ENCODE results near the gene CACNA2D2. TPM values are rescaled to one million over a fixed set of nuclear protein-coding genes. Genes with fewer than 3 reads are reported as not detected.

Gene CACNA2D2
- total RNA-seq, result 3.6 TPM
- polyA plus RNA-seq (ENCODE audit: insufficient read depth, low read depth, low replicate concordance), result 6.0 TPM
- long read RNA-seq, donor 1, result 0 reads
- long read RNA-seq, donor 2, result 0 reads
- long read RNA-seq, donor 3, result 0 reads
- long read RNA-seq, donor 4, result 0 reads
- long read RNA-seq, donor 5, result 0 reads
- long read RNA-seq, donor 6, result 0 reads
- long read RNA-seq, donor 7, result 0 reads
- long read RNA-seq, donor 8, partial matches to known transcripts, result 0 of 1 reads
- long read RNA-seq, donor 8, other reads (novel, unspliced or antisense), result 0 of 1 reads
- long read RNA-seq, donor 9, result 0 reads
- long read RNA-seq, donor 10, result 0 reads

DNA sequence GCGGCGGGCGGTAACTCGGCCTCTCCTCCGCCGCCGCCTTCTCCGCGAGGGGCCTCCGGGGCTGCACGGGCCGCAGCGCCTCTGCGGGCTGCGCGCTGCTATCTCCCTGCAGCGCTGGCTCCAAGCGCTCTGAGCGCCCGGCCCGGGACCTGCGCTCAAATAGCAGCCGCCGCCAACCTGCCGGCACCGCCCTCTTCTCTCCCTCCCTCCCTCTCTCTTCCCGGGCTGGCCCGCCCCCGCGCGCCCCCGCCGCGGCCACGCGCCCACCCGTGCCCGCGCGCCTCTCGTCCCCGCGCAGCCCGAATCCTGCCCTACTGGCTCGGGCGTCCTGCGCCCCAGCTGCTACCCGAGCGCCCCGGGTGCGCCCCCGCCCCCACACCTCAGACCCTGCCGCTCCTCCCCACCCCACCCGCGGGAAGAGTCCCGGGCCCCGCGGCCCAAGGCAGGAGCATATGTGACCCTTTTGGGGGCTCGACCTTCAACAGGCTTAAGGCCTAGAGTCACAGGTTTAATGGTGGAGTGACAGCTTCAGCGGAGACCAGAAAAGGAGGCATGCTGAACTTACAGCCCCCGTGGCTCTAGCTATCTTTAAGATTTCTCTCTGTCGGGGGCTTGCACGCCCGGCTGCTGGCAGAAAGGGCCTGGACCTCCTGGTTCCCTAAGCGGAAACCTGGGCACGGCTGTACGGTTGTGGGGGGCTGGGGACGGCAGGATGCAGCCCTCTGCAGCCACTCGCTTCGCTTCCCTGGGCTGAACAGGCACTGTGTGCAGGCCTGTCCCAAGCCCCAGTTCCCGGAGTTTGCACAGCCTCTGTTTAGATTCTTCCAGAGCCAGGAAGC is at the start of gene CACNA2D2:
TSS of gene CACNA2D2 (minus strand) at position 131 of the 839 bp plus-strand sequence. CDS start 211 bp downstream, outside the sequence.
- H3K9ac ChIP-seq (ENCODE audit: low read length in 3 of 3), result no peak within 1 kb of the TSS
- H3K4me3 ChIP-seq (ENCODE audit: low read length in 3 of 3), result peak within 1 kb of the TSS in 1 of 3 donors; percentile 43
- no peak for FAIRE-seq
- intact Hi-C loops (cut with DNase I), result no loop called here
- H3K4me1 ChIP-seq (ENCODE audit: control insufficient read depth in 2 of 3, insufficient read depth in 2 of 3, low read depth in 1 of 3, low read length in 3 of 3), result peaks cover 0 to 6% (median 0%) of the 10 kb centered on the region in 3 donors
- peaks cover 10% of the 10 kb centered on the region for H3K27me3 ChIP-seq (ENCODE audit: control insufficient read depth, insufficient read depth, low read length)
- DNase-seq, result peak; percentile 80 to 84 (median 82)
- H3K36me3 ChIP-seq (ENCODE audit: control insufficient read depth in 2 of 3, insufficient read depth in 3 of 3, low read length in 3 of 3), result no peaks in the 10 kb centered on the region
- H3K9me3 ChIP-seq (ENCODE audit: control insufficient read depth in 2 of 3, insufficient read depth in 1 of 3, low read length in 3 of 3), result no peaks in the 10 kb centered on the region
- TF ChIP-seq, protein P1, sequence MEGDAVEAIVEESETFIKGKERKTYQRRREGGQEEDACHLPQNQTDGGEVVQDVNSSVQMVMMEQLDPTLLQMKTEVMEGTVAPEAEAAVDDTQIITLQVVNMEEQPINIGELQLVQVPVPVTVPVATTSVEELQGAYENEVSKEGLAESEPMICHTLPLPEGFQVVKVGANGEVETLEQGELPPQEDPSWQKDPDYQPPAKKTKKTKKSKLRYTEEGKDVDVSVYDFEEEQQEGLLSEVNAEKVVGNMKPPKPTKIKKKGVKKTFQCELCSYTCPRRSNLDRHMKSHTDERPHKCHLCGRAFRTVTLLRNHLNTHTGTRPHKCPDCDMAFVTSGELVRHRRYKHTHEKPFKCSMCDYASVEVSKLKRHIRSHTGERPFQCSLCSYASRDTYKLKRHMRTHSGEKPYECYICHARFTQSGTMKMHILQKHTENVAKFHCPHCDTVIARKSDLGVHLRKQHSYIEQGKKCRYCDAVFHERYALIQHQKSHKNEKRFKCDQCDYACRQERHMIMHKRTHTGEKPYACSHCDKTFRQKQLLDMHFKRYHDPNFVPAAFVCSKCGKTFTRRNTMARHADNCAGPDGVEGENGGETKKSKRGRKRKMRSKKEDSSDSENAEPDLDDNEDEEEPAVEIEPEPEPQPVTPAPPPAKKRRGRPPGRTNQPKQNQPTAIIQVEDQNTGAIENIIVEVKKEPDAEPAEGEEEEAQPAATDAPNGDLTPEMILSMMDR (IDR thresholded peaks at IDR 0.05; ENCODE audit: borderline replicate concordance, extremely low read depth, insufficient read depth), result no peak
- no peak within 1 kb of the TSS for H3K27ac ChIP-seq (ENCODE audit: low read depth in 2 of 2, low read length in 2 of 2)

DNA sequence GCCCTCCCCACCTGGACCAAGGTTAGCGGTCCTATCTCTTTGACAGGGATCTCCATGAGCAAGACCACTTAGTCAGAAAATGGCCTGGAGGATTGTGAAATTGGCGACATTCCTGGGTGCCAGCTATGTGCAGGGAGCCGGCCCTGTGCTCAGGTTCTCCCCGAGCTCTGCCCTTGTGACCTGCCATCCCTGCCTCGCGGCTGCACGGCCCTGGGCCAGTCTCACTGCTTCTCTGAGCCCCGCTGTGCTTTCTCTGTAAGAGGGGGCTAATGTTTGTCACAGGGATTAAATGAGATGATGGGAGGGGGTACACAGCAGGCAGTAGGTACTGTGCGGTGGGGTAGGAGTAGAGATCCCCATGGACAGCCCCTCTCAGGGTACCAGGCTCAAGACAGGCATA is 49.2 kb upstream of the CACNA2D2 start:
- Histone ChIP-seq H3K4me1 (ENCODE audit: control insufficient read depth in 2 of 3, insufficient read depth in 2 of 3, low read depth in 1 of 3, low read length in 3 of 3) (no peaks in the 10 kb centered on the region), H3K9me3 (ENCODE audit: control insufficient read depth in 2 of 3, insufficient read depth in 1 of 3, low read length in 3 of 3) (no peaks in the 10 kb centered on the region), H3K27ac (ENCODE audit: low read depth in 2 of 2, low read length in 2 of 2) (no peak overlapping the region), H3K9ac (ENCODE audit: low read length in 3 of 3) (no peak overlapping the region), H3K4me3 (ENCODE audit: low read length in 3 of 3) (no peak overlapping the region), H3K27me3 (ENCODE audit: control insufficient read depth, insufficient read depth, low read length) (no peaks in the 10 kb centered on the region), H3K36me3 (ENCODE audit: control insufficient read depth in 2 of 3, insufficient read depth in 3 of 3, low read length in 3 of 3) (no peaks in the 10 kb centered on the region)
- no peak for FAIRE-seq
- TF ChIP-seq, protein P1 (IDR thresholded peaks at IDR 0.05; ENCODE audit: borderline replicate concordance, extremely low read depth, insufficient read depth), result no peak
- intact Hi-C loops (cut with DNase I), result loop anchor here (10.0 kb wide), 1 partner anchor 118 kb away; no protein-coding TSS in a partner anchor
- DNase-seq, result no peak

DNA sequence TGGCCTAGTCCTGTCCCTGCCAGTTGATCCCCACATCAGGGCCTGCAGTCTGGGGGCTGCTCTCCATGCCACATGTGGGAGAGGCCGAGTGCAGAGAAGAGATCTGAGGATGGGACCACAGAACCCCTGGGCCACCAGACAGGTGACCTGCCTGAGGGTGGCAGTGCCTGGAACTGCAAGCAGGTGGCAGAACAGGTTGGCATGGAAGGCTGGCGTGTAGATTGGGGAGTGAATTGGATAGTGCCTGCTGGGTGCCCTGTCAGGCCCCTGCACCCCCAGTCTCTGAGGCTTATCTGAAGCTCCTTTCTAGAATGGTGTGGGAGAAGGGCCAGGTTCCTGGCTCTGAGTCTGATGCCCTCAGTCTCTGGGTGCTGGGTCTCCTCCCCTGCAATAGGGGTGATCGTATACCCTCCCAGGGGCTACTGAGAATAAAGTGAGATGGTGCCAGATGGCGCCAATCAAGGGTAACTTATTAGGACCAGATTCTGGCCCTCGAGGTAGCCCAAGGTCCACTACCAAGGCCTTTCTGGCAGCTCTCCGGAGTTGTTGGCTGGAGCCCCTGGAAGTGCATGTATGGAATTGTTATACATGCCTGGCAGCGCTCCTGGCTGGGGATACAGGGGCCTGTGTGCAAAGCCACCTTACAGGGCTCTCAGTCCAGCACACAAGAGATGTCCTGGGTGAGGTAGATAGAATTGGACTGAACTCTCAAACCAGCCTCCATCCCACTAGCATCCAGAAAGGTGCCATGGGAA is 48.4 kb upstream of the CACNA2D2 start:
- H3K4me1 ChIP-seq (ENCODE audit: control insufficient read depth in 2 of 3, insufficient read depth in 2 of 3, low read depth in 1 of 3, low read length in 3 of 3), result no peaks in the 10 kb centered on the region
- DNase-seq (no peak), FAIRE-seq (no peak)
- no peaks in the 10 kb centered on the region for H3K36me3 ChIP-seq (ENCODE audit: control insufficient read depth in 2 of 3, insufficient read depth in 3 of 3, low read length in 3 of 3)
- H3K4me3 ChIP-seq (ENCODE audit: low read length in 3 of 3), result no peak overlapping the region
- H3K9me3 ChIP-seq (ENCODE audit: control insufficient read depth in 2 of 3, insufficient read depth in 1 of 3, low read length in 3 of 3), result no peaks in the 10 kb centered on the region
- H3K27me3 ChIP-seq (ENCODE audit: control insufficient read depth, insufficient read depth, low read length), result no peaks in the 10 kb centered on the region
- intact Hi-C loops (cut with DNase I), result loop anchor here (10.0 kb wide), 1 partner anchor 117 kb away; no protein-coding TSS in a partner anchor
- no peak overlapping the region for H3K27ac ChIP-seq (ENCODE audit: low read depth in 2 of 2, low read length in 2 of 2)
- H3K9ac ChIP-seq (ENCODE audit: low read length in 3 of 3), result no peak overlapping the region
- TF ChIP-seq, protein P1 (IDR thresholded peaks at IDR 0.05; ENCODE audit: borderline replicate concordance, extremely low read depth, insufficient read depth), result no peak

All from kidney (tissue), 22 donors.